Measurements from ENCODE around the gene SPHK2.

DNA sequence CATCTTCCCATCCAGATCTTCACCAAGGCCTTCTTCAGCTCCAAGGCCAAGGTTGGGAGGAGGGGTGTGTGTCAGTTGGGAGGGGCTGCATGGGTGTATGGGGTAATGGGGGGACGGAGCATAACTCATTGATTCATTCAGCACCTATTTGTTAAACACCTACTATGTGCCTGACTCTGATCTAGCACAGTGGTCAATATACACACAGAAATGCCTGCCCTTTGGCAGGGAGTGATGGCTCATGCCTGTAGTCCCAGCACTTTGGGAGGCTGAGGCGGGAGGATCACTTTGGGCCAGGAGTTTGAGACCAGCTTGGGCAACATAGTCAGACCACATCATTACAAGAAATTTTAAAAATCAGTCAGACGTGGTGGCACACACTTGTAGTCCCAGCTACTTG lies 31.9 kb upstream of the SPHK2 start:
- TF ChIP-seq POLR2A (IDR thresholded peaks at IDR 0.05): no peak
- TF ChIP-seq, protein P1, sequence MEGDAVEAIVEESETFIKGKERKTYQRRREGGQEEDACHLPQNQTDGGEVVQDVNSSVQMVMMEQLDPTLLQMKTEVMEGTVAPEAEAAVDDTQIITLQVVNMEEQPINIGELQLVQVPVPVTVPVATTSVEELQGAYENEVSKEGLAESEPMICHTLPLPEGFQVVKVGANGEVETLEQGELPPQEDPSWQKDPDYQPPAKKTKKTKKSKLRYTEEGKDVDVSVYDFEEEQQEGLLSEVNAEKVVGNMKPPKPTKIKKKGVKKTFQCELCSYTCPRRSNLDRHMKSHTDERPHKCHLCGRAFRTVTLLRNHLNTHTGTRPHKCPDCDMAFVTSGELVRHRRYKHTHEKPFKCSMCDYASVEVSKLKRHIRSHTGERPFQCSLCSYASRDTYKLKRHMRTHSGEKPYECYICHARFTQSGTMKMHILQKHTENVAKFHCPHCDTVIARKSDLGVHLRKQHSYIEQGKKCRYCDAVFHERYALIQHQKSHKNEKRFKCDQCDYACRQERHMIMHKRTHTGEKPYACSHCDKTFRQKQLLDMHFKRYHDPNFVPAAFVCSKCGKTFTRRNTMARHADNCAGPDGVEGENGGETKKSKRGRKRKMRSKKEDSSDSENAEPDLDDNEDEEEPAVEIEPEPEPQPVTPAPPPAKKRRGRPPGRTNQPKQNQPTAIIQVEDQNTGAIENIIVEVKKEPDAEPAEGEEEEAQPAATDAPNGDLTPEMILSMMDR (IDR thresholded peaks at IDR 0.05): no peak
